ENCODE data around the gene SLC49A3.
"Not testable (repeated sequence)": the region's sequence is repeated elsewhere in the genome, so short reads cannot be mapped to it uniquely, and the experiment has no call there.

The SLC49A3 gene

GRCh38 chr4:699816-700580 lies 11.0 kb upstream of the SLC49A3 start:
- H3K4me3 ChIP-seq (ENCODE audit: low read depth, low read length): no peak overlapping the region
- TF ChIP-seq CTCF (IDR thresholded peaks at IDR 0.05; ENCODE audit: borderline replicate concordance, insufficient read depth, low read depth, low read length): no peak

GRCh38 chr4:694341-694940 lies 5.5 kb upstream of the SLC49A3 start:
- H3K4me3 ChIP-seq (ENCODE audit: low read depth, low read length): not testable (repeated sequence)

GRCh38 chr4:692771-693554 lies 4.0 kb upstream of the SLC49A3 start:
- H3K4me3 ChIP-seq (ENCODE audit: low read depth, low read length): no peak overlapping the region
- no peak for TF ChIP-seq CTCF (IDR thresholded peaks at IDR 0.05; ENCODE audit: borderline replicate concordance, insufficient read depth, low read depth, low read length)

GRCh38 chr4:689723-690122 lies 772 bp upstream of the SLC49A3 start:
- TF ChIP-seq CTCF (IDR thresholded peaks at IDR 0.05; ENCODE audit: borderline replicate concordance, insufficient read depth, low read depth, low read length): no peak
- no peak overlapping the region for H3K4me3 ChIP-seq (ENCODE audit: low read depth, low read length)

GRCh38 chr4:687971-688853 lies 739 bp downstream of the SLC49A3 start:
- H3K4me3 ChIP-seq (ENCODE audit: low read depth, low read length): no peak overlapping the region
- TF ChIP-seq CTCF (IDR thresholded peaks at IDR 0.05; ENCODE audit: borderline replicate concordance, insufficient read depth, low read depth, low read length): no peak

GRCh38 chr4:687048-687970 lies 1.6 kb downstream of the SLC49A3 start:
- H3K4me3 ChIP-seq (ENCODE audit: low read depth, low read length): no peak overlapping the region
- no peak for TF ChIP-seq CTCF (IDR thresholded peaks at IDR 0.05; ENCODE audit: borderline replicate concordance, insufficient read depth, low read depth, low read length)

Measured in GM12875 (cell line).